ENCODE measurements around the gene ATP5PO.

- no peak for TF ChIP-seq POLR2A (IDR thresholded peaks at IDR 0.05)
- TF ChIP-seq CTCF (IDR thresholded peaks at IDR 0.05): no peak
Observed at GRCh38 chr21:33904041-33904440, 11.6 kb downstream of the ATP5PO start.

Measured in esophagus squamous epithelium (tissue), 4 donors.